ENCODE measurements around the gene AKAP8L.
"Not testable (repeated sequence)": the region's sequence is repeated elsewhere in the genome, so short reads cannot be mapped to it uniquely, and the experiment has no call there.

Gene AKAP8L

DNA sequence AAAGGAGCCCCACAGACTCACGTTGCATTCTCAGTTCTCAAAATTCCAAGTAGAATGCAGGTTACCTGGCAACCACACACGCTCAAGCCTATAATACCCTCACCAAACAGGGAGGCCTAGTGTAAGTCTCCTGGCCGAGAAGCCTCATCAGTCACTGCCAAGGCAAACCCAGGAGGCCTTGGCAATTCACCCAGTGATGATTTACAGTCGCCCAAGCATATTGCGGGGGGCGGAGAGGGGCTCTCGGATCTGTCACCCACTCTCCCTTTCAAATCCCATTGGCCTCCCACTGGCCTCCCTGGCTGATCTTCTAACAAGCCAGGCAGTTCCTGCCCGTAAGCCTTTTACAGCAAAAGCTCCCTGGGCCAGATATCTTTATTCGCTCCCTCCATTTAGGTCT is 1.1 kb downstream of the AKAP8L start:
- DNase-seq = no peak

DNA sequence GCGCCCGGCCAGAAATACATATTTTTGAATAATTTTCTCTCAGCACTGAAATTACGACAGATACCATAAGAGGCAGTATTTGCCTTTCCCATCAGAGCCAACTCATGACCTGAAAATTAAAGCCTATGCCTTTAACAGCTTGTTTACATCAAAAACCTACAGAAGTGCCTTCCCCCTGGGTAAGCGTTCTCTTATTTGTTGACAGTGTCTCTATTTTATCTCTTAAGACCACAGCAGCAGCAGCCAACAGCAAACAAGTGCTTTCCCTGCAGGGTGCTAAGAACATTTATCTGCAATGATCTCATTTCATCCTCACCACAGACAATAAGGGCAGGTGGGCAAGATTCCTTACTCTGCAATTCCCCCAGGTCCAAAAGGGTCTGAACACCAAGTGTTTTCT is 6.0 kb downstream of the AKAP8L start:
- DNase-seq = no peak

DNA sequence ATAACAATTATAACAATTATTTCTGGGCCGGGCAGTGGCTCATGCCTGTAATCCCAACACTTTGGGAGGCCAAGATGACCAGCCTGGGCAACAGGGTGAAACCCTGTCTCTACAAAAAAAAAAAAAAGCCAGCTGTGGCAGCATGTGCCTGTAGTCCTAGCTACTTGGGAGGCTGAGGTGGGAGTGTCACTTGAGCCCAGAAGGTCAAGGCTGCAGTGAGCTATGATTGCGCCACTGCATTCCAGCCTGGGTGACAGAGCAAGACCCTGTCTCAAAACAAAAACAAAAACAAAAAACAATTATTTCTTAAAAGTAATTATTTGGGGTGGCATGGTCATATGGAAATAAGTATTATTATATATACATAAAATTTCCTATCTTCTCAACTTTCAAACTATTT is 7.4 kb downstream of the AKAP8L start:
- DNase-seq = not testable (repeated sequence)

DNA sequence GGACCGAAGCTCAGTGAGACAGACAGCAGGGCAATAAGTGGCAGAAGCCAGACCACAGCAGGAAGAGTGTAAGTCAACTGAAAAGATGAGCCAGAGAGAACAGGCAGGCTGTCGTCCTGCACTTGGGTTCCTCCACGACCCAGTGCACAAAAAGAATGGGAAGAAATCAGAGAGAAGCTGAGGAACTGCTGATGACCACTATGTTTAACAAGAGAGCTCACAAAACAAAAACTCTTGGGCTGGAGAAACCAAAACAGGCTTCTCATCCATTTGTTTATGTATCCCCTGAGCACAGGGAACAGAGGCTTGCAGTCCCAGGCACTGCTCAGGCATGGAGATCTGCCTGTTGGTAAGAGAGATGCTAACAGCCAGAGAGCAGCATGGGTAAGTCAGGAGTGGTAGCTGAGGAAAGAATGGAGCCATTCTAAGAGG is 14.0 kb downstream of the AKAP8L start:
- no peak for DNase-seq

DNA sequence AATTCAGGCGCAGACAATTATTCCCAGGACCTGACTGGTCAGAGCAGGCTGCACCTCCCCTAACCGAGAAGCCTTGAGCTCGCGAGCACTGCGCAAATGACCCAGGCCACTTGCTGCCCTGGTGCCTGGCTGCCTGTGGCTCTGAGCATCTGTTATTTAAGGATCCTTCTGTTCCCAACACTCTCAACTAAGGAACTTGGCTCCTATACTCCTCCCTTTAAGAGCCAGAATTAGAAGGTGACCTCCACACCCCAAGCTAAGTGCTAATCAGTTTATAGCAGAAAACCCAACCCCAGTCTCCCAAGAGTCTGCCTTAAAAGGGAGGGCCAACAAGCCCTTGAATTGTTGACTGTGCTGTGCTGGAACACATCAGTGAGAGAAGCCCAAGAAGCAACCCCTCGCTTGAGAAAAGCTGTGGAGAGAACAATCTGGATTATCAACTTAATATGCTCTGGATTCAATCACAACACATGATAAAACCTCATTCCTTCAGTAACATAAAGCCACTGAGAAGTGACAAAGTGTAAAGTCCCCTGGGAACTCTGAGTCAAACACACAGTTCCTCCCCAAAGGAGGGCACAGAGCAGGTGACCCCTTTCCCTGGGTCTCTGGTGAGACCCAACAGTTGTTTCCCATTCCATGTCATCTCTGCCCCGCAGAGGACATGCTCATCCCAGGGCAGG is 14.6 kb downstream of the AKAP8L start:
- DNase-seq = no peak

DNA sequence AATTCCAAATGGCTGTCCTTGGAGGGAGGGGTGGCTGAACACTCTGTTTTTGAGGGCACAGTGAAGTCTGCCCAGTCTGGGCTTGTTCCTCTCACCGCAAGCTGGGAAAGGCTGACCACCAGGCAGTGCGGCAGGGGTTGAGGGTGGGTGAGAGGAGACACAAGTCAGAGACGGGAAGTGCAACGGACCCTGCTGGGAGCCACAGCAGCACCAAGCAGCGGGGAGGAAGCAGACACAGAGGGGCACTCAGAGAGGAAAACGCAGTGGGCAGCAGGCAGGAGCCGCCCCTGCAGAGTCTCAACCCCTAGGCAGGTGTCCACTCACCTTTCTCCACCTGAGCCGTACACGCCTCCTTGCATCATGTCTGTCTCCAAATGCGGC is 15.6 kb downstream of the AKAP8L start:
- DNase-seq = no peak

DNA sequence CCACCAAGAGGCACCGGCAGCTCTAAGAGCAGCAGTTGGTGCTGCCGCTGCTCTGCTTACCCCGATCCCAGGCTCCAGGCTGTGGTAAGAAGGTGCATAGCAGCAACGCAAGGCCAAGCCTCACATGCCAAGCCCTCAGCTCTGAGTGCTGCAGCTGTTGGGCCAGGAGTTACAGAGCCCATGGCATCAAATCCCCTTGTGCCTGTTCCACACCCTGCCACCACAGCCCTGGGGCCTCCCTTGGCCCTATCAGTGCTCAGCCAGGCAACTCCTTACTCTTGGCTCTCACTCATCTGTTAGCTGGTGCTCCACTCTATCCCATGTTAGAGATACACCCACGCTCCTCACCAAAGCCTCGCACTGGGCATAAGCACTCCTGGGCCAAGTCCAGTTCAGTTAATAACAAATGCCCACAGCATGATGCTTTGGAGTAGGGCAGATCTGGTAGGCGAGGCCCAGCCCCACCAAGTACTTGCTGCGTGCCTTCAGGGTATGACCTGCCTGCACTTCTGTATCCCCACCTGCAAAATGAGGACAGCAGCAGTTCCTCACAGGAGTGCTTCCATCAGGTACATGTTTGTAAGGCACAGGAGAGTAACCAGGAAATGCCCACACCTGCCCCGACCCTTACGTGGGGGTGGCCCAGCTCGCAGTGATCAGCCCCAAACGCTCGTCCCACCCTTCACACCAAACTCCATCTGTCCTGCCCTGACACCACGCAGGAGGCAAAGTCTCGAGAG is 16.2 kb downstream of the AKAP8L start:
- DNase-seq = no peak

DNA sequence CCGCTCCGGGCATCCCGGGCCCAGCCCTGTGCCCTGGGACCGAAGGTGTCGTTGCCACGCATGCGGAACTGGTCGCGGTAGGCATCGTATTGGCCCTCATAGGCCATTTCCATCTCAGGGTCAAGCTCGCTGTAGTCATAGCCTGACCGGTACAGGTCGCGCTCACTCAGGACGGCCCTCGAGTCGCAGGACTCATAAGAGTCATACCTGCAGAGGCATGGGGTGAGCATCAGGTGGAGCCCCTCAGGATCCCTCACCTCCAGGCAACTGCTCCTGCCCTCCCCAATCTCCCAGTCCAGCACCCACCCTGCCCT is 17.4 kb downstream of the AKAP8L start:
- DNase-seq = no peak

DNA sequence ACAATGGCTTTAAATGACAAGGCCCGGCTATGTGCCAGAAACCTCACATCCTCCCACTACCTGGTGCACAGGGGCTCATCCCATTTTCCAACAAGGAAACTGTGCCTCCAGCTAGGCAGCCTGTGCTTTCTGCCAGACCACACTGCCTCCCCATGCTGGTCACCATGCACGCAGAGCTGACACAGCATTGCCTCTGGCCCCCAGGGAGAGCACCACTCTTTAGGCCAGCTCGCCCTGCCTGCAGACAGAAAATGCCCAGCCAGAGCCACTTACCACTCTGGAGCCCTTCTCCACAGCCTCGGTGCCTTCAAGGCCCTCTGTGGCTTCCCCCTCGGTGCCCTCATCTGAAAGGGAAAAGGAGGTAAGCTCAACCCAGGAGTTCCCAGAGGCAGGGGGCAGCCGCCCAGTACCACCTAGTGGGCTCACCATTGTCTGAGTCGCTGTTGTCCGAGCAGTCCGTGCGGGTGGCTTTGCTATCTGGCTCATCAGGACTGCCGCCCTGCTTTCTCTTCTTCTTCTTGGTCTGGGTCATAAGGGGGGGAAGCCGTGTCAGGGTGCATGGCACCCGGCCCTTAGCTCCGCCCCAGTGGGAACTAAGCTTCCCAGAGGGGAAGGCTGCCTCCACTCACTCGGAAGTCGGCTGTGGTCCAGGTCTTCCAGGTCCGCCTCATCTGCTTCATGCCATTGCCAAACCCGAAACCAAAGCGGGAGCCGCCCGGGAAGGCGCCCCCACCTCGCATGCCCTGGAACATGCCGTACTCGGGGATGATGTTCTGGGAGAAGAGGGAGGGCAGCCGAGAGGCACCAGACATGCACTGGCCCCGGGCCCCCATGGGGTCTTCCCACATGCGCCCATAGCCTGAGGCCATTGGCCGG is 18.0 kb downstream of the AKAP8L start:
- no peak for DNase-seq

DNA sequence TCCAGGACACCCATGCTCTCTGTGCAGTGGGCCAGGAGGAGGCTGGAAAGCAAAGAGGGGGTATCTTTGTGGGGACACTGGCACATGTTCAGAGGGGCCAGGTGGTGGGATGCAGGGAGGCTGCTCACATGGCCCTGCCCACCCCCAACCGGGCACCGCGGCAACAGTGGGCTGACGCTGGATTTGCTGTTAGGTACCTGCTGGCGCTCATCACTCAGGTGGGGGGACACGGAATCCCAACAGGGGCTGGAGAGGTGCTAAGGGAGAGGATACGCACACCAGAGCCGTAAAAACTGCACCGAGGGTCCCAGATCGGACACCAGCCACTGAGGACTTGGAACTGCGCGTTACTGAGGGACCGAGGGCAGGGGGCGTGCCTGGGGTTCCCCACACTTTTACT is 19.2 kb downstream of the AKAP8L start:
- DNase-seq = no peak

DNA sequence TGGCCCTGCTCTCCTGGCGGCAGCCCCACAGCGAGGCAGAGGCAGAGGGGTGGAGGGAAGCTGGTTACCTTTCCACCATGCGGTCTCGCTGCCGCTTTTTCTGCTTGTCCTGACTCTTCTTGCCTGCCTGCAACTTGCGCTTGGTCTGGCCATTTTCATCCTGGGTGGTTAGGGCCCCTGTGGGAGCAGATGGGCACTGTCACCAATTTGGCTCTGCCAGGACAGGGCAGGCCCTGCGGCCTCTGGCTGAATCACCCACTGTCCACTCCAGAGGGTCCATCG is 19.6 kb downstream of the AKAP8L start:
- no peak for DNase-seq

DNA sequence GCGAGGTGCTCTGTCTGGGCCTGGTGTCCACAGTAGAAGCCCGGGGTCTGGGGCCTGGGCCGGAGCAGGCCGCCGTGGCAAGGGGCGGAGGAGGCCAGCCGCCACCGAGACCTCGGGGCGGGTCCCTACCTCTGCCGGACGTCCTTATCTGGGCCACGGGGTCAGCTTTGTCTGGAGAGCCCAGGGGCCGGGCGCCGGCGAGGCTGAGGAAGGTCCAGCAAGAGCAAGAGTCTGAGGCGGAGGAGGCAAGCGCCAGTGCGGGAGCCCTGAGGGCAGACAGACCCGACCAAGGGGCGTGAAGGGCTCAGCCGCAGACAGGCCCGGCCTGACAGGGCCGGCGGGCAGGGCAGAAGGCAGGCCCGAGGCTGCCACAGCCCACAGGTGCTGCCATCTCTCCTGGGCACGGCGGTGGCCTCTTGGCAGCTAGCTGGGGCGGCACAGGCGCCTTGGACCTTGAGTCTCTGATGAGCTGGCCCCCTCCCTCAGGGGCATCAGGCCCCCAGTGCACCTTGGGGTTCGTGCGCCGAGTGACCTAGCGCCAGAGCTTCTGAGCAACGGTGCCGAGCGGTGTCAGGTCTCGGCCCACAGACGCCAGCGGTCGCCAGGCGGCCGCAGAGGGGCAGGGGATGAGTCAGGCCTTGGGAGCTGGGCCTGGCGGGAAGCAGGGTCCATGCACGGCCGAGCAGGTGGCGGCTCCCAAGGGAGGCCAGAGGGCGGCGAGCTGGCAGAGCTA is 20.1 kb downstream of the AKAP8L start:
- no peak for DNase-seq

DNA sequence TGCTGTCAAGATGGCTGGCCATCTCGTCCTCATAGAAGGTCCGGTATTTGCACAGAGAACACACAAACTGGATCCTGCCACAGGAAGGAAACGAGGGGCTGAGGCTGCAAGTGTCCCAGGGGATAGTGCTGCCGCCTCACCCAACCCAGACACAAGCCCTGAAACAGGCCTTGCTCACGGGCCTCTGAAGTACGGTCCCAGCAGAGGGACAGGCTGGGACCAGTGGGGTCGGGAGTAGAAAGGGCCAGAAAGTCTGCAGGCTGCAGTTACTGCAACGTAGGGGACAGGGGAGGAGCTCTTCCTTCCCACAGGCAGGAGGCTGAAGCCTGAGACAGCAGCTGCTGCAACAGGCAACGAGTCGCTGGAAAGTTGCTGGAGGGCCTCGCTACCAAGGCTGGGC is 21.0 kb downstream of the AKAP8L start:
- no peak for DNase-seq

DNA sequence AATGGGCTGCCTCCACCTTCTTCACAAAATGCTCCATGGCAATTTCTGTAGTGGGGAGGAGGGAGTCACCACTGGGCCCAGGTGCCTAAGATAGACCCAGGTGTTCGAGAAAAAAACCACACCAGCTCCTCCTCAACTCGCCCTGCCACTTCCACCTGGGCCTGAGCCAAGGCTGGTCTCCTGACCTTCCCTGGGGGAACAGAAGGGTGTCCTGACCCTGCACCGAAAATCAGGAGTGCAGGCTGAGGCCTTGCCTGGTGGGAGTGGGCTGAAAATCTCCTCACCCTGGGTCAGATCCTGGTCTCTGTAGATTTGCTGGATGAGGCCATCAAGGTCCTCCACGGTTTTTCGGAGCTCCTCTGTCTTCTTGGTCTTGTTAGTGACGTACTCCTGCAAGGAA is 21.6 kb downstream of the AKAP8L start:
- no peak for DNase-seq

DNA sequence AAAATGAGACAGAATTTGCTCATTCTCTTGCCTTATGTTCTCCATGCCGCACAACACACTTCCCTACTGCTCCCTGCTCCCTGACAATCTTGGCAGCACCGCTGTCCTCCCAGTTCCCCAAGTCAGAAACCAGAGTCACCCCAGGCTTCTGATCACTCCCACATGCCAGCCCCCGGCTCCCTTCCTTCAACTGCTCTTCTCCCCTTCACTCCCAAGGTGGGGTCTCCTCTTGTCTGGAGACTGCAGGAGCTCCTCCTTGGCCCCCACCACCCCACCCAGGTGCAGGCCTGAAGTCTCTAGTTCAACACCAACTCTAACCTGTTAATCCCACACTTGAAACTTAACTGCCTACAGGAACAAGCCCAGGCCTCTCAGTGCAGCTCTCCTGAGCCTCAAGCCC is 22.4 kb downstream of the AKAP8L start:
- no peak for DNase-seq

DNA sequence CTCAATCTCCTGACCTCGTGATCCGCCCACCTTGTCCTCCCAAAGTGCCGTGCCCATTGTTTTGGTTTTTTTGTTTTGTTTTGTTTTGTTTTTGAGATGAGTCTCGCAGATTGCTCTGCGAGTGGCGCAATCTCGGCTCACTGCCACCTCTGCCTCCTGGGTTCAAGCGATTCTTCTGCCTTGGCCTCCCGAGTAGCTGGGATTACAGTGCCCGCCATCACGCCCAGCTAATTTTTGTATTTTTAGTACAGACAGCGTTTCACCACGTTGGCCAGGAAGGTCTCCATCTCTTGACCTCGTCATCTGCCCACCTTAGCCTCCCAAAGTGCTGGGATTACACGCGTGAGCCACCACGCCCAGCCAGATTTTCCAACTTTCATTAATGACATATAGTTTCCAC is 23.5 kb downstream of the AKAP8L start:
- DNase-seq = not testable (repeated sequence)

DNA sequence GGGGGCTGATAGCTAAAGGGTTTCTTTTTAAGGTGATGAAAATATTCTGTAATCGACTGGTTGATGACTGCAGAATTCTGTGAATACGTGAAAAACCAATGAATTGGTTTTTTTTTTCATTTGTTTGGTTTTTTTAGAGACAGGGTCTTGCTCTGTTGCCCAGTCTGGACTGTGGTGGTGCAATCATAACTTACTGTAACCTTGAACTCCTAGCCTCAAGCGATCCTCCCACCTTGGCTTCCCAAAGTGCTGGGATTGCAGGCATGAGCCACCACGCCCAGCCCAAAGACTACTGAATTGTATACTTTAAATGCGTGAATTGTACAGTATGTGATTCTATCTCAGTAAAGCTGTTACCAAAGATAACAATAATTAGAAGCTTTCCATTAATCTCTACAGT is 24.4 kb downstream of the AKAP8L start:
- no peak for DNase-seq

DNA sequence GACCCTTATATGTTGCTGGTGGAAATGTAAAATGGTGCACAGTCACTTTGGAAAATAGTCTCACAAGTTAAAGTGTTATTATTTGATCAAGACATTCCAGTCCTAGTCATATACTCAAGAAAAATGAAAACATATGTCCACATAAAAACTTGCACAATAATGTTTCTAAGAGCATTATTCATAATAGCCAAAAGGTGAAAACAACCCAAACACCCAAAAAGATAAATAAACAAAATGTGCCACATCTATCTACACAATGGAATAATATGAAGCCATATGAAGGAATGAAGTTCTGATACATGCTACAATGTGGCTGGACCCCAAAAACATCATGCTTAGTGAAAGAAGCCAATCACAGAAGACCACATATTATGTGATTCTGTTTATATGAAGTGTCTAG is 24.8 kb downstream of the AKAP8L start:
- DNase-seq = no peak

DNA sequence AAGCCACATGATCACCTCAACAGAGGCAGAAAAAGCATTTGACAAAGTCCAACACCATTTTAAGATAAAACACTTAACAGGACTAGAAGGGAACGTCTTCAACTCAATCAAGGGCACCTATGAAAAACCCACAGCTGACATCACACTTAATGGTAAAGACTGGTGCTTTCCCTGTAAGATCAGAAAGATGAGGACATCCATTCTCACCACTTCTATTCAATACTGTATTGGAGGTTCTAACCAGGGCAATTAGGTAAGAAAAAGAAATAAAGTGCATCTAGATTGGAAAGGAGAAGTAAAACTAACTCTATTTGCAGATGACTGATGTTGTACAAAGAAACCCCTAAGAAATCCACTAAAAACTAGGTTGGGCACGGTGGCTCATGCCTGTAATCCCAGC is 28.0 kb downstream of the AKAP8L start:
- DNase-seq = no peak

DNA sequence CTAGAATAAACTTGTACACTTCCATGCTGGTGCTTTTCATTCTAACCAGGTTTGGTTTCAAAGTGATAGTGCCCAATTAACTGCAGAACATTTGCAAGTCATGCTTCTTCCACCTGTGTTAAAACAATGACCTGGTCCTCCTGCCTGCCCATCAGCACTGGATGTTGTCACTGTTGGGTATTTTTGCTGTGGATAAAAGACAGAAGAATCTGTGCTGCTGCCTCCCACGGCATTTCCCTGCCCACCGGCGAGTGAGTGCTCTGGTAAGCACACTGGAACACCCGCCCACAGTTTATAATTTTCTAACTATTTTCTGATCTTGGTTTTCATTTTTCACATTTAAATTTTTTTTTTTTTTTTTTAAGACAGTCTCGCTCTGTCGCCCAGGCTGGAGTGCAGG is 36.9 kb downstream of the AKAP8L start:
- DNase-seq = no peak

DNA sequence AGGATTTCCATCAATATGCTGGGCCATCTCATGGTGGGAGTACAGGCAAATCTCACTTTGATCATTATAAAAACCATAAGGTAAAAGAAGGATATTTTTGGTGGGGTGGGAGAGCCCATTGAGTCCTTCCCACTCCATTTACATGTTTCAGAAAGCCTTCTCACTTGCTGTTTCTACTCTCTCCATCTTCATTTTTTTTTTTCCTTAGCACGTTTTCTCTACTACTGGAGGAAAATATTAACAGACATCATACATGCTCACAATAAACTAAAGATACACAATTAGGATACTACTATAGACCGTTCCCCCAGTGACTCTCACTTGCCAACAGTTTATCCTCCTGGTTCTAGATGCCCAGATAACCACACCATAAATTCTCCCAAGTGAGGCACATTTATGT is 37.4 kb downstream of the AKAP8L start:
- no peak for DNase-seq

DNA sequence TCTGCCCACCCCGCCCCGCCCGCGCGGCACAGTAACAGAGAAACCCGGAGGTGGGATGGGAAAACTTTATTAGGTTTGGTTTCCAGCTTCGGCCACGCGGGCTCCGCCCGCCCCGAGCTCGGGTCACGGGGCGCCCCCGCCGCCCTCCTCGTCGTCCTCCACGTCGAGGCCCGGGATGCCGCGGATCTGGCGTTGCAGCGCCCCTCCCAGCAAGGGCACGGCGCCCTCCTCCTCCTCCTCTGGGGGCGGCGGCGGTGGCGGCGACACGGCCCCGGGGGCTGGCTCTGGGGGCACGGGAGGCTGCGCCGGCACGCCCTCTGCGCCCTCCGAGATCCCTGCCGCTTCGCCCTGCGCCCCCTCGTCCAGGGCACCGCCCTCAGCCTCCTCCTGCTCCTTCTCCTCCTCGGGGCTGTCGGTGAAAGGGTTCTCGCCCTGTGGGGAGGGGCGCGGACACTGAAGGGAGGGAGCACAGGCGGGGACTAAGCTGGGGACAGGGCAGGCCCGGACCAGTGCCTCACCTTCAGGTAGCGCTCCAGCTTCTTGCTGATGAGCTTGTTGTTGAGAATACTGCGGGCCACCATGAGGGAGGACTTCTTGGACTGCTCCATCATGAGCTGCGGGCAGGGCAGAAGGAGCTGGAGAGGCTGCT is 38.7 kb downstream of the AKAP8L start:
- no peak for DNase-seq

All from CD4-positive, alpha-beta T cell treated with Interferon alpha-2 for 1 hour (primary cell).